Suprapubic skin (tissue), 4 donors: ENCODE results near the gene PARP16.

Experiments
- CTCF ChIP-seq, 2 donors: fragments of 200-600 bp in 1 of 2; fragments of 450-650 bp in 1 of 2; sonication (generic) in 1 of 2; IDR thresholded peaks; one replicate each; pipeline ENCODE4 v1.5.1; 2016 to 2019; ENCODE audit warnings: antibody characterized with exemption in 2 of 2, mild to moderate bottlenecking in 1 of 2, moderate library complexity in 1 of 2
- EP300 ChIP-seq: sonication (generic); formaldehyde crosslinking; IDR thresholded peaks from one replicate; pipeline ENCODE4 v1.6.1; 2017; ENCODE audit warnings: antibody characterized with exemption
- POLR2A ChIP-seq, 2 donors: fragments of 450-650 bp; IDR thresholded peaks; one replicate each; pipeline ENCODE4 v1.6.1; 2017; ENCODE audit warnings: antibody characterized with exemption in 2 of 2, mild to moderate bottlenecking in 2 of 2, moderate library complexity in 2 of 2
- POLR2AphosphoS5 ChIP-seq, 3 donors: sonication (generic); formaldehyde crosslinking; IDR thresholded peaks; one replicate each; pipeline ENCODE4 v1.6.1; 2017; ENCODE audit warnings: antibody characterized with exemption in 3 of 3

- TF ChIP-seq CTCF (IDR thresholded peaks at IDR 0.05) (no peak), POLR2A (IDR thresholded peaks at IDR 0.05) (no peak), POLR2AphosphoS5 (IDR thresholded peaks at IDR 0.05) (no peak), EP300 (no peak)
Observed at GRCh38 chr15:65331811-65332210, 45.1 kb upstream of the PARP16 start.
